Duodenal mucosa (tissue), 2 donors: ENCODE measurements around the gene ANKRD16.
A peak's percentile ranks its signal among the peaks of the same experiment; 100 is the strongest.
"Not testable (repeated sequence)": the region's sequence is repeated elsewhere in the genome, so short reads cannot be mapped to it uniquely, and the experiment has no call there.

Experiments used
- H3K27ac ChIP-seq: one replicate; pipeline ENCODE4 v1.7.0; 2013; ENCODE audit warnings: low read depth, low read length
- H3K27me3 ChIP-seq, 2 donors: one replicate each; pipeline ENCODE4 v1.7.0; 2013; ENCODE audit warnings: low read length in 2 of 2, control low read depth in 1 of 2; ENCODE audit not compliant: insufficient read depth in 2 of 2, control insufficient read depth in 1 of 2
- H3K36me3 ChIP-seq, 2 donors: one replicate each; pipeline ENCODE4 v1.7.0; 2013; ENCODE audit warnings: low read length in 2 of 2, control low read depth in 1 of 2; ENCODE audit not compliant: insufficient read depth in 2 of 2, control insufficient read depth in 1 of 2
- H3K4me1 ChIP-seq, 2 donors: one replicate each; pipeline ENCODE4 v1.7.0; 2013; ENCODE audit warnings: low read length in 2 of 2, control low read depth in 1 of 2; ENCODE audit not compliant: insufficient read depth in 2 of 2, control insufficient read depth in 1 of 2
- H3K4me3 ChIP-seq, 2 donors: one replicate each; pipeline ENCODE4 v1.7.0; 2013; ENCODE audit warnings: low read length in 2 of 2, low read depth in 1 of 2
- H3K9ac ChIP-seq, 2 donors: one replicate each; pipeline ENCODE4 v1.7.0; 2013; ENCODE audit warnings: low read length in 2 of 2, low read depth in 1 of 2
- H3K9me3 ChIP-seq, 2 donors: one replicate each; pipeline ENCODE4 v1.7.0; 2013; ENCODE audit warnings: low read length in 2 of 2, control low read depth in 1 of 2; ENCODE audit not compliant: control insufficient read depth in 1 of 2

Gene ANKRD16

DNA sequence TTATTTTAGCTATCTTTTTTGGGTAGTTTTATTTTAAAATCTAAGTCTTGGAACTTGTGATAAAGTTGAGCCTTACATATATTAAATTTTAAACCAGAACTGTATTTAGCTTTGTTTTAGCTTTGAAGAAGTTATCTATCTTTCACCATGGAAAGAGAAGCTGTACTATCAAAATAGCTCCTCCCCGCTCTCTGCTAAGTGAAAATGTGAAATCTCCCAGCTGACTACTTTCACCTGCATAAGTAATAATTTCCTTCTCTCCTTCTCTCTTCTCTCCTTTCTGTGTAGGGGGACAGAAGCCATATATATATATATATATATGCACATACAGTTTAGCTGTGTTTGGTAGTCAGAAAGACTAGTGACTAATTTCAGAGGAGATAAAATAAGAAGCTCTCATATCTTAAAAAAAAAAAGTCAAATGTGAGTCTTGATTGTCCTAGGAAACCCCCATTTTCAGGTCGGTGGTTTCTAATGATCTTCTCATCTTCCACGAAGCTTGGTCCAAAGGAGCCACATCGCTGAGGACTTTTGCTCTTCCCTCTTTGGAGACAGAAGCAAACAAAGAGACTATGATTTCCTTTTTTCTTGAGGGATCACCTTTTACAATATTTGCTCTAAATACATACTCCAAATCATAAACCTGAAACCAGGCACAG is 45.9 kb downstream of the ANKRD16 start:
- H3K36me3 ChIP-seq: no peaks in the 10 kb centered on the region
- H3K9me3 ChIP-seq: no peaks in the 10 kb centered on the region
- H3K9ac ChIP-seq: no peak overlapping the region
- H3K27ac ChIP-seq: no peak overlapping the region
- H3K27me3 ChIP-seq: no peaks in the 10 kb centered on the region
- H3K4me1 ChIP-seq: peaks cover 0 to 7% of the 10 kb centered on the region in 2 donors
- no peak overlapping the region for H3K4me3 ChIP-seq

DNA sequence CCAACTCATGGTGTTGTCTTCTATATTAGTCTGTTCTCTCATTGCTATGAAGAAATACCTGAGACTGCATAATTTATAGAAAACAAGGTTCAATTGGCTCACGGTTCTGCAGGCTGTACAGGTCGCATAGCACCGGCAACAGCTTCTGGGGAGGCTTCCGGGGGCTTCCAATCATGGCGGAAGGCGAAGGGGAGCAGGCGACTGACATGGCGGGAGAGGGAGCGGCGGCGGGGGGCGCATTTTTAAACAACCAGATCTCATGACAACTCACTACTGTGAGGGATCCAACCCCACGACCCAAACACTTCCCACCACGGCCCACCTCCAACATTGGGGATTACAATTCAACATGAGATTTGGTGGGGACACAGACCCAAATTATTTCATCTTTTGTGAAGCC is 47.7 kb downstream of the ANKRD16 start:
- H3K9ac ChIP-seq: no peak overlapping the region
- H3K27me3 ChIP-seq: no peaks in the 10 kb centered on the region
- H3K4me3 ChIP-seq: no peak overlapping the region
- no peak overlapping the region for H3K27ac ChIP-seq
- peaks cover 0 to 7% of the 10 kb centered on the region in 2 donors for H3K4me1 ChIP-seq
- H3K9me3 ChIP-seq: no peaks in the 10 kb centered on the region
- H3K36me3 ChIP-seq: no peaks in the 10 kb centered on the region

DNA sequence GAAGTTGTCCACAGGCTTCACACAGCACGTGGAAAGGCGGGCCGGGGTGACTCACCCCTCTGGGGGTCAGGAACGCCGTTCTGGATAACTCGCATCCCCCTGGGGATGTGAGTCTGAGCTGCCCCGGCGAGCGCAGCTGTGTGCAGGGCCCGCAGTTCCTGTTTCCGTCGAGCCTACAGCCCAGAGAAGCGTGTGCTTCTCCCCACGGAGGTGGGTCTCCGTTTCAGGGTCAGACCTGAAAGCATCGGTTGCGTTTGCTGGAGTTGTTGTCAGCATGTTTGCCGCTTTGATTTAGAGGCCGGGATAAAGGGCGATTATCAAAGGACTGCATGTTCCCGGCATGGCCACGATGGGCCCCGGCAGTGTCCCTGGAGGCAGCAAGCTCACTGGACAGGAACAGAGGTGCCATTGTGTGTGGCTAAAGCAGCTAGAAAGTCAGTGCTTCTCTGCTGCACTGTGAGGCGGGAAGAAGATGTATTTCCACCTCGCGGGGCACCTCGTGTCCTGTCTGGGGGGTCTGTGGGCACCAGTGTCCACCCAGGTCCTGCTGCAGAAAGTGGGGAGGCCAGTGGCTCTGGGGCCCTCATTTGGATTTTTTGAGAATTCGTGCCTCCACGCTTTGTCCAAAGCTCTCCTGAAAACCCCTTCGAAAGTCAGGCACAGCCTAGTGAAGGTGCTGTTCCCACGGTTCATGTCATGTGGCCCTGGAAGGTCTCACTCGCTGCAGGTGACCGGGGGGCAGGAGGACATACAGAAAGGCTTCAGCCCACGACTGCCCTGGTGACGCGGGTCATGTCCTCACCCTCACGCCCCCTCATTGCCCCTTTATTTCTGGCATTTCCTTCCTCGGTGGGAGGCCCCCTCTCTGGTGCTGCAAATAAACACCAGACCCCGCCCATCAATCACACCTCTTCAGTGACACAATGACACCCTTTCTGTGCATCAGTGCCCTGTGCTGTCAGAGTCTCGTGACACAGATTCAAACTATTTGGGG is 49.1 kb downstream of the ANKRD16 start:
- Histone ChIP-seq H3K9ac (no peak overlapping the region), H3K27ac (no peak overlapping the region), H3K36me3 (no peaks in the 10 kb centered on the region), H3K4me3 (peak overlapping the region in 1 of 2 donors; percentile 13), H3K27me3 (no peaks in the 10 kb centered on the region), H3K4me1 (peaks cover 0 to 7% of the 10 kb centered on the region in 2 donors), H3K9me3 (no peaks in the 10 kb centered on the region)

DNA sequence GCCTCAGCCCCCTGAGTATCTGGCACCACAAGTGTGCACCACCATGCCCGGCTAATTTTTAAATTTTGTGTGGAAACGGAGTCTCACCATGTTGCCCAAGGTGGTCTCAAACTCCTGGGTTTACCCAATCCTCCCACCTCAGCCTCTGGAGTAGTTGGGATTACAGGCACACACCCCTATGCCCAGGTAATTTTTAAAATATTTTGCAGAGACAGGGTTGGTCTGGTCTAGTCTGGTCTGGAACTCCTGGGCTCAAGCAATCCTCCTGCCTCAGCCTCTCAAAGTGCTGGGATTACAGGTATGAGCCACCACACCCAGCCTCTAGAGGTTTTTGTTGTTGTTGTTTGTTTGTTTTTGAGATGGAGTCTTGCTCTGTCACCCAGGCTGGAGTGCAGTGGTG is 53.5 kb downstream of the ANKRD16 start:
- H3K9me3 ChIP-seq, H3K4me1 ChIP-seq, H3K4me3 ChIP-seq, H3K9ac ChIP-seq, H3K27ac ChIP-seq, H3K27me3 ChIP-seq, H3K36me3 ChIP-seq: not testable (repeated sequence)

DNA sequence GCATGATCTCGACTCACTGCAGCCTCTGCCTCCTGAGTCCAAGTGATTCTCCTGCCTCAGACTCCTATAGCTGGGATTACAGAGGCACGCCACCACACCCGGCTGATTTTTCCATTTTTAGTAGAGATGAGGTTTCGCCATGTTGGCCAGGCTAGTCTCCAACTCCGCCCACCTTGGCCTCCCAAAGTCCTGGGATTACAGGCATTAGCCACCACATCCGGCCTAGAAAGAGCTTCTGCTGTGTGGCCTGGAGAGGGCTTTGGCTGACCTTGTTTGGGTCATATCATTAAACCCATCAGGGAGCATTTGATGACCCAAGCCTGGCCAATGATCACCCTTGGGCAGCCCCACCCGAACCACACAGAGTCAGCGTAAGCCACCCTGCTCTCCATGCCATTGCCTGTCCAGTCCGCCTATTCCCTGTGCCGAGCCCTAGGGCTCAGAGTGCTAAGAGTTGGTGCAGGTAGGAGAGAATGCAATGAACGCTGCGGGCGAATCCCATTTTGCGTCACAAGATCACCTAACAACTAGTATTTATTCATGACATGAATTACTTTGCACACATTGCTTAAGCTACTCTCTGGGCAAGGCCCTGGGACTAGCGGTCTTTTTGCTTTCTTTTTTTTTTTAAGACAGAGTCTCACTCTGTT is 54.1 kb downstream of the ANKRD16 start:
- Histone ChIP-seq H3K9ac (no peak overlapping the region), H3K27me3 (no peaks in the 10 kb centered on the region), H3K36me3 (no peaks in the 10 kb centered on the region), H3K4me1 (no peaks in the 10 kb centered on the region), H3K4me3 (no peak overlapping the region), H3K27ac (no peak overlapping the region), H3K9me3 (no peaks in the 10 kb centered on the region)

DNA sequence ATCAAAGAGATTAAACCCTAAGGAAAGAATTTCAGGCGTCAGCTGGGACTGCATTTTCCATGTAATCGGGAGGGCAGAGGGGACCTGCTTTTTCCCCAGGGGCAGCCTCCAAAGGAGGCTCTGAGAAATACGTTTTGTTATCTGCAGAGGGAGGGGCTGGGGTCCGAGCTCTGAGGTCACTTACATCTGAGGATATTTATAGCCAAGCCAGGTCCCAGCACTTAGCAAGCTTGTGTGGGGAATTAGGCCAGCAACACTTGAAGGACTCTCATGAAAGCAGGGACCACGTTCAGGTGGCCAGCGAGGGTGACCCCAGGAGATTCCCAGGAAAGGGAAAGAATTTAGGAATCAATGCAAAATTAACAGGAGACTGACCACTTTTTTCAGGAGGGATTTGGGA is 55.9 kb downstream of the ANKRD16 start:
- no peaks in the 10 kb centered on the region for H3K9me3 ChIP-seq
- no peak overlapping the region for H3K4me3 ChIP-seq
- no peak overlapping the region for H3K27ac ChIP-seq
- no peaks in the 10 kb centered on the region for H3K27me3 ChIP-seq
- H3K36me3 ChIP-seq: no peaks in the 10 kb centered on the region
- H3K4me1 ChIP-seq: no peaks in the 10 kb centered on the region
- no peak overlapping the region for H3K9ac ChIP-seq

DNA sequence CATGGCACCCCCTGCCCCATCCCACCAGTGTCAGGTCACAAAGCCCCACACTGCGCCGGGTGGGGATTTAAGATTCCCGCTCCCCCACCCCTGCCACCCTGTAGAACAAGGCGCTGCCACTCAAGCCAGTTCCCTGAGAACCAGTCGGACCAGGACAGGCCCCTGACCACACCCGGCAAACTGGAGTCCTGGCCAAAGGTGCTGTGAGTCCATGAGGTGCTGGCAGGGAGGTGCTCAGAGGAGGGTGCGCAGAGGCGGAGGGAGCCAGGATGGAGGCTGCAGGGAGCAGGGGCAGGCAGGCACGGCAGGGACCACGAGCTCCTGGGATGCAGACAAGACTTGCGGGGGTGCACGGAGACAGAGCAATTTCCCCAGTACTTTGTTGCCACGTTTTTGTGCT is 56.7 kb downstream of the ANKRD16 start:
- no peaks in the 10 kb centered on the region for H3K27me3 ChIP-seq
- H3K27ac ChIP-seq: no peak overlapping the region
- no peaks in the 10 kb centered on the region for H3K9me3 ChIP-seq
- peak overlapping the region in 1 of 2 donors; percentile 58 for H3K4me3 ChIP-seq
- no peaks in the 10 kb centered on the region for H3K4me1 ChIP-seq
- H3K36me3 ChIP-seq: no peaks in the 10 kb centered on the region
- no peak overlapping the region for H3K9ac ChIP-seq

DNA sequence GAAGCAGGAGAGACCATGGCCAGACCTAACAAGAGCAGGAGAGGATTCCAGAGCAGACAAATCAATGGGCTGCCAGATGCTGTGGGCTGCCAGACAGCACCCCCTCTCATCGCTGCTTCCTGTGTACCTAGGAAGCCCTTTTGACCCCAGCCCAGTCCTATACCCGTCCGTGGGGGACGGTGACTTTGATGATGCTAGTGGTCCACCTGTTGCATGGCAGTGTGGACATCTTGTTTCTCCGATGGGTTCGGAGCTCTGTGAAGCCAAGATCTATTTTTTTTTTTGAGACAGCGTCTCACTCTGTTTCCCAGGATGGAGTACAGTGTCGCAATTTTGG is 58.3 kb downstream of the ANKRD16 start:
- no peaks in the 10 kb centered on the region for H3K27me3 ChIP-seq
- H3K9ac ChIP-seq: no peak overlapping the region
- H3K36me3 ChIP-seq: no peaks in the 10 kb centered on the region
- no peak overlapping the region for H3K4me3 ChIP-seq
- H3K27ac ChIP-seq: no peak overlapping the region
- no peaks in the 10 kb centered on the region for H3K9me3 ChIP-seq
- no peaks in the 10 kb centered on the region for H3K4me1 ChIP-seq

DNA sequence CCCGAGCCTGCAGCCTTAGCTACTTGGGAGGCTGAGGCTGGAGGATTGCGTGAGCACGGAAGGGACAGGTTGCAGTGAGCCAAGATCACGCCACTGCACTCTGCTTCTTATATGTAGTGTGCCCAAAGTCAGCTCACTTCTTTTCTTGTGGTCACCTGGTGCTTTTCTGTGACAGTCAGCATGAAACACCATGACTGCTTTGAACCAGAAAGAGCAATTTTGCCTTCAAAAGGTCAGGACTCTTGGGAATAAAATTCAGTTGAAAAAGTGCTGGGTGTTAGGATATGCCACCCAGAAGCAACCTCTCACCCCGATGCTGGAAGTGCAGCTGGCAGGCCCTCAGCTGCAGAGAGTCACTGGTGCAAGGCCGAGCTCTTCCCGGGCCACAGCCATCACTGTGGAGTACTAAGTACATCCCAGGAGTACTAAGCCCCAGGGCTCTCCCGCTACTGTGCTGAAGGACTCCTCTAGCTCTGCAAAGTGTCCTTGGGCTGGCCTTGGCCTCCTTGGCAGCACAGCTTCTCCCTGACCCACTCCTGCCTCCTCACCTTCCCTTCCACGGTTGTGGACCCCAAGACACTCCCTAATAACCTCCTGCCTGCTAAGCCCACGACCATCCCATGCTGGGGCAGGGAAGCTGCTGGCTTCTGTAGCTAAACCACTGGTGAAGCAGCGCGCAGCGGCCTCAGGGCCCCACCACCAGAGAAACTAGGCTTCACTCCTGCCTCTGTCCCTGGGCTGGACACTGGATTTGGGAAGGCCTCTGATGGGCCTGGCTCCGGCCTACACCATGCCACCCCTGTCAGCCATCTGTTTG is 58.9 kb downstream of the ANKRD16 start:
- no peak overlapping the region for H3K9ac ChIP-seq
- no peak overlapping the region for H3K27ac ChIP-seq
- H3K27me3 ChIP-seq: no peaks in the 10 kb centered on the region
- H3K9me3 ChIP-seq: no peaks in the 10 kb centered on the region
- H3K36me3 ChIP-seq: no peaks in the 10 kb centered on the region
- no peaks in the 10 kb centered on the region for H3K4me1 ChIP-seq
- H3K4me3 ChIP-seq: no peak overlapping the region
